Measurements from ENCODE around the gene NXN. TPM values are rescaled to one million over a fixed set of nuclear protein-coding genes. Genes with fewer than 3 reads are reported as not detected.
A peak's percentile ranks its signal among the peaks of the same experiment; 100 is the strongest.
"Not testable (repeated sequence)": the region's sequence is repeated elsewhere in the genome, so short reads cannot be mapped to it uniquely, and the experiment has no call there.

Gene NXN
- polyA plus RNA-seq, 1 of the 3 experiments (the other 2 are of a cell fraction), result 23.9 TPM

DNA sequence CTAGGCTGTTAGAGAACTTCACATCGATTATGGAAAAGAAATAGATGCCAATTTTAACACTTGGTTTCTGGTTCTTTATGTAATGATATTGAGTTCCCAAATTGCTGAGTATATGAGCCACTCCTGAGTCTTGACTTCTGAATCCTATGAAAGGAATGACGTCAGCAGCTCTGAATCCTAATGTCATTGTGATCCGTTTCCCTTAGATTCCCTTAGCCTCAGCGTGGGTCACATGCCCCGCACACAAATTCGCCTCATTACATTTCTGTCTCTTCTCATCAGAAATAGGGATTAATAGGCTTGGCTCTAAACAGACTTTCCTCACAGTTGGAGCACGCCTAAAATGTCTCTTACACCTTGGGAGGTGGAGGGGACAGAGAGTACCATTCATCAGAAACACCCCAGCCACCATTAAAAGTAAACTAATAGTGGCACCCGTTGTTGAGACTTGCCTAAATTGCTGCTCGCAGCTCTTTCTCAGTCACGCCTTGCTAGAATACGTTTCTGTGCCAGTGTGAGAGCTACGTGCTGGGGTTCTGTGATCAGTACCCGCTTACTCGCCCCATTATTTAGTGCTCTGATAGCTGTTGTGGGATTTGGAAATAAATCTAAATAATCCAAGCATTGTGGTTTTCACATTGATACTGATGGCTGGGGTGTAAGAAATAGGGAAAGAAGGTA, 190.3 kb downstream of the NXN start:
- H3K9me3 ChIP-seq, result no peaks in the 10 kb centered on the region
- no peak overlapping the region for H3K4me2 ChIP-seq
- no peak overlapping the region for H2AFZ ChIP-seq (ENCODE audit: low read depth)
- POLR2A ChIA-PET, result no interaction called here
- peaks cover 10% of the 10 kb centered on the region for H3K79me2 ChIP-seq (ENCODE audit: insufficient read depth)
- no peaks in the 10 kb centered on the region for H3F3A ChIP-seq (replicated peaks; ENCODE audit: insufficient read depth)
- peaks cover 21 to 41% of the 10 kb centered on the region in 2 experiments for H3K36me3 ChIP-seq (replicated peaks in 1 of 2; ENCODE audit: control insufficient read depth in 1 of 2, insufficient read depth in 2 of 2, low read length in 1 of 2)
- H3K4me3 ChIP-seq (ENCODE audit: low read depth in 2 of 2, low read length in 1 of 2), result no peak overlapping the region
- TF ChIP-seq GATA2 (CRISPR knock-in tag; IDR thresholded peaks at IDR 0.05) (no peak), TAF1 (IDR thresholded peaks at IDR 0.05; ENCODE audit: borderline replicate concordance, low read depth, low read length) (no peak), SMC3 (IDR thresholded peaks at IDR 0.05; ENCODE audit: low read depth, low read length) (no peak), FOXM1 (IDR thresholded peaks at IDR 0.05; ENCODE audit: low read depth) (no peak), POLR2AphosphoS5 (IDR thresholded peaks at IDR 0.05; ENCODE audit: low read depth, low read length) (0 out of 2 replicates have a peak, but pooled peaks have one; percentile 6), NFIC (IDR thresholded peaks at IDR 0.05; ENCODE audit: borderline replicate concordance) (no peak)
- TF ChIP-seq, protein P1, sequence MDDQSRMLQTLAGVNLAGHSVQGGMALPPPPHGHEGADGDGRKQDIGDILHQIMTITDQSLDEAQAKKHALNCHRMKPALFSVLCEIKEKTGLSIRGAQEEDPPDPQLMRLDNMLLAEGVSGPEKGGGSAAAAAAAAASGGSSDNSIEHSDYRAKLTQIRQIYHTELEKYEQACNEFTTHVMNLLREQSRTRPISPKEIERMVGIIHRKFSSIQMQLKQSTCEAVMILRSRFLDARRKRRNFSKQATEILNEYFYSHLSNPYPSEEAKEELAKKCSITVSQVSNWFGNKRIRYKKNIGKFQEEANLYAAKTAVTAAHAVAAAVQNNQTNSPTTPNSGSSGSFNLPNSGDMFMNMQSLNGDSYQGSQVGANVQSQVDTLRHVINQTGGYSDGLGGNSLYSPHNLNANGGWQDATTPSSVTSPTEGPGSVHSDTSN (IDR thresholded peaks at IDR 0.05), result no peak
- no peaks in the 10 kb centered on the region for H3K9me2 ChIP-seq
- DNase-seq, result no peak
- WGBS (ENCODE audit: low lambda C conversion rate), result 88% methylated on average over 14 of the region's 14 CpGs
- H3K4me1 ChIP-seq (ENCODE audit: control insufficient read depth in 1 of 2, insufficient read depth in 2 of 2, low read depth in 1 of 2, low read length in 1 of 2), result no peaks in the 10 kb centered on the region
- H3K9ac ChIP-seq, result no peak overlapping the region
- CTCF ChIA-PET, result interaction anchor here (1.0 to 3.8 kb wide), 3 partner anchors 9 to 207 kb away, joined by 5 to 20 read pairs (median 5); partner anchors contain the start of gene TIMM22
- no peaks in the 10 kb centered on the region for H4K20me1 ChIP-seq (ENCODE audit: insufficient read depth)
- H3K27me3 ChIP-seq (ENCODE audit: insufficient read depth), result no peaks in the 10 kb centered on the region
- H3K27ac ChIP-seq (ENCODE audit: low read depth in 2 of 2, low read length in 1 of 2), result no peak overlapping the region

DNA sequence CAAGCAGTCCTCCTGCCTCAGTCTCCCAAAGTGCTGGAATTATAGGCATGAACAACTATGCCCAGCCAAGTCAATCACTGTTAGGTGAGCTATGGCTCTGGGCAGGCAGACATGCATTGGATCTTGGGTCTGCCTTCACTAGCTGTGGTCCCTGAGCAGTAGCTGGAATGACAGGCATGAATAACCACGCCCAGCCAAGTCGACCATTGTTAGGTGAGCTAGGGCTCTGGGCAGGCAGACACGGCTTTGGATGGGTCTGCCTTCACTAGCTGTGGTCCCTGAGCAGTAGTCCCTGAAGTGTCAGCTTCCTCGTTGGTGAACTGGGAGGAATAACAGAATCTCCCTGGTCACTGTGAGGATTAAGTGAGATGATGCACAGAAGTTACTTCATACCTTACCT, 191.0 kb downstream of the NXN start:
- peaks cover 0 to 3% of the 10 kb centered on the region in 2 experiments; a peak in 1 of 4 replicates for H3K4me1 ChIP-seq (ENCODE audit: control insufficient read depth in 1 of 2, insufficient read depth in 2 of 2, low read depth in 1 of 2, low read length in 1 of 2)
- WGBS (ENCODE audit: low lambda C conversion rate), result no CpG with 5 or more reads among the region's 4 CpGs
- ChIA-PET CTCF (interaction anchor here (1.4 to 3.8 kb wide), 2 partner anchors 193 to 208 kb away, joined by 9 to 20 read pairs; partner anchors contain the start of gene TIMM22), POLR2A (no interaction called here)
- no peaks in the 10 kb centered on the region for H3F3A ChIP-seq (replicated peaks; ENCODE audit: insufficient read depth)
- no peak overlapping the region for H3K9ac ChIP-seq
- no peak overlapping the region for H3K4me3 ChIP-seq (ENCODE audit: low read depth in 2 of 2, low read length in 1 of 2)
- H2AFZ ChIP-seq (ENCODE audit: low read depth), result no peak overlapping the region
- H3K4me2 ChIP-seq, result no peak overlapping the region
- TF ChIP-seq RAD21 (IDR thresholded peaks at IDR 0.05; ENCODE audit: low read length), result no peak
- no peak for TF ChIP-seq RFX5 (IDR thresholded peaks at IDR 0.05; ENCODE audit: low read length)
- no peak for DNase-seq
- no peaks in the 10 kb centered on the region for H3K9me3 ChIP-seq
- H4K20me1 ChIP-seq (ENCODE audit: insufficient read depth), result no peaks in the 10 kb centered on the region
- H3K27me3 ChIP-seq (ENCODE audit: insufficient read depth), result no peaks in the 10 kb centered on the region
- H3K36me3 ChIP-seq (replicated peaks in 1 of 2; ENCODE audit: control insufficient read depth in 1 of 2, insufficient read depth in 2 of 2, low read length in 1 of 2), result peaks cover 22 to 47% of the 10 kb centered on the region in 2 experiments
- H3K79me2 ChIP-seq (ENCODE audit: insufficient read depth), result peaks cover 18% of the 10 kb centered on the region
- H3K27ac ChIP-seq (ENCODE audit: low read depth in 2 of 2, low read length in 1 of 2), result no peak overlapping the region
- no peaks in the 10 kb centered on the region for H3K9me2 ChIP-seq

DNA sequence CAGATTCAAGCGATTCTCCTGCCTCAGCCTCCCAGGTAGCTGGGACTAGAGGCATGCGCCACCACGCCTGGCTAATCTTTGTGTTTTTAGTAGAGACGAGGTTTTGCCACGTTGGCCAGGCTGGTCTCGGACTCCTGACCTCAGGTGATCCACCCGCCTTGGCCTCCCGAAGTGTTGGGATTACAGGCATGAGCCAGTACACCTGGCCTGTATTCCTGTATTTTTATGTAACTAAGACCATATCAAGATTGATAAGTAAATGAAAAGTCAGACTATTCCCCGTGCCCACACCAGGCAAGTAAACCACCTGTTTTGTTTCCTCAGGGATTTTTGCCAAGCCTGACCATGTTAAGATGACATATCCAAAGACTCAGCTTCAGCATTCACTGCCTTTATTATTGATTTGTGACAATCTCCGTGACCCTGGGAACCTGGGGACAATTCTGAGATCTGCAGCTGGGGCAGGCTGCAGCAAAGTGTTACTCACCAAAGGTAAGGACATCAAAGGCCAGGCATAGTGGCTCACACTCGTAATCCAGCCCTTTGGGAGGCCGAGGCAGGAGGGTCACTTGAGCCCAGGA, 191.8 kb downstream of the NXN start:
- CTCF ChIA-PET, result interaction anchor here (1.4 to 3.8 kb wide), 2 partner anchors 194 to 208 kb away, joined by 9 to 20 read pairs; partner anchors contain the start of gene TIMM22
- Histone ChIP-seq H3K9me2 (no peaks in the 10 kb centered on the region), H3K36me3 (replicated peaks in 1 of 2; ENCODE audit: control insufficient read depth in 1 of 2, insufficient read depth in 2 of 2, low read length in 1 of 2) (peaks cover 23 to 47% of the 10 kb centered on the region in 2 experiments), H3K4me2 (no peak overlapping the region), H3K4me3 (ENCODE audit: low read depth in 2 of 2, low read length in 1 of 2) (no peak overlapping the region), H3K4me1 (ENCODE audit: control insufficient read depth in 1 of 2, insufficient read depth in 2 of 2, low read depth in 1 of 2, low read length in 1 of 2) (peaks cover 8 to 9% of the 10 kb centered on the region in 2 experiments; a peak in 3 of 4 replicates), H3F3A (replicated peaks; ENCODE audit: insufficient read depth) (no peaks in the 10 kb centered on the region), H2AFZ (ENCODE audit: low read depth) (no peak overlapping the region), H3K9ac (no peak overlapping the region), H3K79me2 (ENCODE audit: insufficient read depth) (peaks cover 26% of the 10 kb centered on the region), H3K9me3 (no peaks in the 10 kb centered on the region), H3K27me3 (ENCODE audit: insufficient read depth) (no peaks in the 10 kb centered on the region), H3K27ac (ENCODE audit: low read depth in 2 of 2, low read length in 1 of 2) (no peak overlapping the region), H4K20me1 (ENCODE audit: insufficient read depth) (no peaks in the 10 kb centered on the region)
- no peak for DNase-seq
- 94% methylated on average over 12 of the region's 12 CpGs for WGBS (ENCODE audit: low lambda C conversion rate)
- no peak for TF ChIP-seq TAF1 (IDR thresholded peaks at IDR 0.05; ENCODE audit: borderline replicate concordance, low read depth, low read length)
- POLR2A ChIA-PET, result no interaction called here

DNA sequence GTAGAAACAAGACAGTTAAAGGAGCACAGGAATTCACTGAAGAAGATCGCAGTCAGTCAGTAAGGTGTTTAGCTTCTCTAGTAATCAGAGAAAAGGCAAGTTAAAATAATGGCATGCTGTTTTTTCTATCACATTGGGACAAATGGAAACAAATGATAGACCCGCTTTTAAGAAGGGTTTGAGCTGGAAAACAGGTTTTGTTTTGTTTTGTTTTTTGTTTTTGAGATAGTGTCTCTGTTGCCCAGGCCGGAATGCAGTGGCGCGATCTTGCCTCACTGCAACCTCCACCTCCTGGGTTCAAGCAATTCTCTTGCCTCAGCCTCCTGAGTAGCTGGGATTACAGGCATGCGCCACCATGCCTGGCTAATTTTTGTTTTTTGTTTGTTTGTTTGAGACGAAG, 193.7 kb downstream of the NXN start:
- WGBS (ENCODE audit: low lambda C conversion rate), result 98% methylated on average over 7 of the region's 7 CpGs
- peaks cover 9 to 14% of the 10 kb centered on the region in 2 experiments for H3K4me1 ChIP-seq (ENCODE audit: control insufficient read depth in 1 of 2, insufficient read depth in 2 of 2, low read depth in 1 of 2, low read length in 1 of 2)
- peaks cover 23 to 28% of the 10 kb centered on the region in 2 experiments for H3K36me3 ChIP-seq (replicated peaks in 1 of 2; ENCODE audit: control insufficient read depth in 1 of 2, insufficient read depth in 2 of 2, low read length in 1 of 2)
- H4K20me1 ChIP-seq (ENCODE audit: insufficient read depth); H3K4me2 ChIP-seq; H2AFZ ChIP-seq (ENCODE audit: low read depth); H3K9me3 ChIP-seq; DNase-seq; H3K9me2 ChIP-seq; POLR2A ChIA-PET; H3F3A ChIP-seq (replicated peaks; ENCODE audit: insufficient read depth); H3K27ac ChIP-seq (ENCODE audit: low read depth in 2 of 2, low read length in 1 of 2); H3K27me3 ChIP-seq (ENCODE audit: insufficient read depth); H3K4me3 ChIP-seq (ENCODE audit: low read depth in 2 of 2, low read length in 1 of 2); H3K9ac ChIP-seq: not testable (repeated sequence)
- CTCF ChIA-PET, result interaction anchor here (0.8 to 1.1 kb wide), 2 partner anchors 9 to 195 kb away, joined by 4 to 6 read pairs; no protein-coding TSS in a partner anchor
- H3K79me2 ChIP-seq (ENCODE audit: insufficient read depth), result peaks cover 44% of the 10 kb centered on the region
